ENCODE results near the gene NFATC2IP. TPM values are rescaled to one million over a fixed set of nuclear protein-coding genes. Genes with fewer than 3 reads are reported as not detected.

The NFATC2IP gene
- total RNA-seq: 14.7 and 19.6 TPM in 2 replicates

GRCh38 chr16:28950648-28951409 is at the start of gene NFATC2IP:
NFATC2IP (plus strand) TSS chr16:28950937; CDS start chr16:28951012, 75 bp downstream.

GRCh38 chr16:28924762-28925385 is 25.9 kb upstream of the NFATC2IP start, which contains the start of gene RABEP2:
RABEP2 (minus strand) TSS chr16:28925238; CDS start chr16:28925163, 75 bp downstream.

GRCh38 chr16:28931801-28932225 is 18.9 kb upstream of the NFATC2IP start, which contains the start of gene CD19:
CD19 (plus strand) TSS chr16:28931971; CDS start chr16:28932001, 30 bp downstream.

GRCh38 chr16:28974437-28975157 is 23.9 kb downstream of the NFATC2IP start, which contains the start of gene SPNS1:
SPNS1 (plus strand) TSS chr16:28974778; CDS start chr16:28975152, 374 bp downstream.

GRCh38 chr16:28984619-28985135 is 33.9 kb downstream of the NFATC2IP start, which contains the start of gene LAT:
LAT (plus strand) TSS chr16:28985052; CDS start chr16:28985418, 366 bp downstream.

Other genes starting within 250 kb of the NFATC2IP start
- gene EIF3C, start 239.5 kb upstream of the NFATC2IP start, total RNA-seq: 62.7 and 131 TPM in 2 replicates
- gene NPIPB9, start 199.2 kb upstream of the NFATC2IP start, total RNA-seq: 3.9 TPM in 1 of 2 replicates, not detected in the other
- gene ATXN2L, start 127.9 kb upstream of the NFATC2IP start, total RNA-seq: 54.6 and 59.0 TPM in 2 replicates
- gene TUFM, start 104.6 kb upstream of the NFATC2IP start, total RNA-seq: 76.6 and 111 TPM in 2 replicates
- 19.7 and 26.7 TPM in 2 replicates for gene SH2B1, start 87.1 kb upstream of the NFATC2IP start, total RNA-seq
- 0.11 and 0.39 TPM in 2 replicates for gene ATP2A1, start 72.4 kb upstream of the NFATC2IP start, total RNA-seq
- gene RABEP2, start 25.7 kb upstream of the NFATC2IP start, total RNA-seq: 52.3 and 68.3 TPM in 2 replicates
- not detected in 2 replicates for gene CD19, start 19.0 kb upstream of the NFATC2IP start, total RNA-seq
- 32.6 and 70.6 TPM in 2 replicates for gene SPNS1, start 23.8 kb downstream of the NFATC2IP start, total RNA-seq
- gene LAT, start 34.1 kb downstream of the NFATC2IP start, total RNA-seq: 0.79 and 1.2 TPM in 2 replicates